K562 (cell line): Measurements from ENCODE around the gene TMEM108. TPM values are rescaled to one million over a fixed set of nuclear protein-coding genes. Genes with fewer than 3 reads are reported as not detected.
A peak's percentile ranks its signal among the peaks of the same experiment; 100 is the strongest.

ENCODE experiments used
- ATAC-seq: fragments of 200-7000 bp; cut with Tn5 transposase; 3 replicates; pipeline ENCODE4 v1.9.1; 2020; ENCODE audit warnings: moderate library complexity
- BruUV-seq: library from RNA; stranded (reverse); fragments of 400-500 nt; replicated peaks from 2 replicates; lab custom pipeline; 2021; lab: Mats Ljungman, UMichigan
- CTCF ChIA-PET: fragments of 300-600 bp; formaldehyde crosslinking; extraction: SDS; loops from one replicate; lab custom pipeline; 2021; ENCODE audit warnings: low intra/inter-chr PET ratio; lab: Yijun Ruan, JAX
- POLR2A ChIA-PET: fragments of 300-600, 350-650 bp; sonication (Branson Sonifier 250); formaldehyde crosslinking; extraction: SDS; loops from one replicate; lab custom pipeline; 2021; ENCODE audit warnings: antibody characterized with exemption, inconsistent platforms; lab: Yijun Ruan, JAX
- DNase-seq, 4 experiments: peaks; one replicate each; pipeline versions ENCODE4 v3.0.0 to v3.0.0-alpha.2; 2011 to 2018; ENCODE audit warnings: low spot score in 3 of 4, mixed read lengths in 3 of 4; ENCODE audit errors: extremely low read depth in 1 of 4
- FAIRE-seq: peaks from 2 replicates; lab custom pipeline; 2011; peaks lifted over from hg19 to GRCh38; lab: Jason Lieb, UNC
- H2AFZ ChIP-seq: 2 replicates; pipeline ENCODE4 v1.6.0; 2011; ENCODE audit warnings: low read depth, low read length, control low read depth, inconsistent platforms
- H3K27ac ChIP-seq: fragments of 200-600 bp; 3 replicates; pipeline ENCODE4 v1.8.0; 2011; ENCODE audit warnings: low read depth, mild to moderate bottlenecking, control low read depth, inconsistent platforms, low read length, moderate library complexity, mixed read lengths; ENCODE audit errors: extremely low read depth
- H3K27me3 ChIP-seq, 2 experiments: fragments of 300-600 bp in 1 of 2; 2 replicates in 1 of 2; 3 replicates in 1 of 2; pipeline versions ENCODE4 v1.6.0 to v1.8.0; 2011; ENCODE audit warnings: inconsistent platforms in 2 of 2, low read length in 2 of 2, mild to moderate bottlenecking in 1 of 2, mixed read lengths in 1 of 2, moderate library complexity in 1 of 2; ENCODE audit not compliant: control insufficient read depth in 2 of 2, insufficient read depth in 2 of 2
- H3K36me3 ChIP-seq: fragments of 300-600 bp; 3 replicates; pipeline ENCODE4 v1.8.0; 2011; ENCODE audit warnings: mild to moderate bottlenecking, low read length, inconsistent platforms; ENCODE audit not compliant: control insufficient read depth, insufficient read depth
- H3K4me1 ChIP-seq, 2 experiments: fragments of 200-600 bp in 1 of 2; replicated peaks in 1 of 2; 2 replicates in 1 of 2; 3 replicates in 1 of 2; pipeline versions ENCODE4 v1.5.1 to v1.8.0; 2011; ENCODE audit warnings: inconsistent platforms in 2 of 2, low read length in 2 of 2, mild to moderate bottlenecking in 1 of 2, mixed read lengths in 1 of 2, moderate library complexity in 1 of 2; ENCODE audit not compliant: control insufficient read depth in 2 of 2, insufficient read depth in 2 of 2
- H3K4me2 ChIP-seq: 2 replicates; pipeline ENCODE4 v1.6.1; 2011; ENCODE audit warnings: low read length, control low read depth, inconsistent platforms, mixed read lengths; ENCODE audit not compliant: insufficient read depth
- H3K4me3 ChIP-seq: fragments of 200-600 bp; sonication (generic), shearing (Covaris generic); 2 replicates; pipeline ENCODE4 v1.5.1; 2016; ENCODE audit warnings: control low read depth, inconsistent platforms
- H3K79me2 ChIP-seq: fragments of 200-600 bp; 3 replicates; pipeline ENCODE4 v1.8.0; 2011; ENCODE audit warnings: low read length, inconsistent platforms; ENCODE audit not compliant: control insufficient read depth, insufficient read depth
- H3K9ac ChIP-seq, 2 experiments: 2 replicates each; pipeline versions ENCODE4 v1.6.0 to v1.6.1; 2011; ENCODE audit warnings: low read depth in 2 of 2, low read length in 2 of 2, control low read depth in 1 of 2, inconsistent platforms in 1 of 2, mild to moderate bottlenecking in 1 of 2, mixed read lengths in 1 of 2; ENCODE audit not compliant: insufficient read depth in 1 of 2
- H3K9me1 ChIP-seq: one replicate; pipeline ENCODE4 v1.6.0; 2011; ENCODE audit warnings: inconsistent platforms, mild to moderate bottlenecking, low read length, moderate library complexity; ENCODE audit not compliant: control insufficient read depth, insufficient read depth
- H3K9me3 ChIP-seq: replicated peaks from 2 replicates; pipeline ENCODE4 v1.5.1; 2011; ENCODE audit warnings: low read depth, low read length, inconsistent platforms; ENCODE audit not compliant: control insufficient read depth, insufficient read depth
- H4K20me1 ChIP-seq: replicated peaks from 2 replicates; pipeline ENCODE4 v1.6.1; 2011; ENCODE audit warnings: low read length, inconsistent platforms, mixed read lengths; ENCODE audit not compliant: control insufficient read depth, insufficient read depth
- ARID2 ChIP-seq: fragments of 450-650 bp; IDR thresholded peaks from 2 replicates; pipeline ENCODE4 v1.6.1; 2017; ENCODE audit warnings: antibody characterized with exemption, mild to moderate bottlenecking
- RBM39 ChIP-seq: fragments of 200-400 bp; formaldehyde crosslinking; optimal IDR thresholded peaks from 2 replicates; pipeline ENCODE3; 2018; ENCODE audit warnings: low read depth, low read length
- RFX1 ChIP-seq: fragments of 450-650 bp; IDR thresholded peaks from 2 replicates; pipeline ENCODE4 v1.6.1; 2016; ENCODE audit warnings: mild to moderate bottlenecking, moderate library complexity
- STAT5B ChIP-seq: fragments of 250-450 bp; sonication (Bioruptor Pico); IDR thresholded peaks from 2 replicates; pipeline ENCODE4 v1.8.0; 2021; ENCODE audit warnings: mild to moderate bottlenecking, inconsistent platforms
- TARDBP ChIP-seq: fragments of 450-650 bp; IDR thresholded peaks from 2 replicates; pipeline ENCODE4 v1.6.1; 2016
- TEAD2 ChIP-seq: fragments of 450-650 bp; IDR thresholded peaks from 2 replicates; pipeline ENCODE4 v1.6.1; 2016; ENCODE audit warnings: missing genetic modification characterization, control low read depth, missing compliant biosample characterization
- XRCC5 ChIP-seq: fragments of 200-400 bp; formaldehyde crosslinking; IDR thresholded peaks from 2 replicates; pipeline ENCODE4 v1.6.1; 2017; ENCODE audit warnings: low read depth, mild to moderate bottlenecking, low read length
- ZFP36 ChIP-seq: fragments of 150-350 bp; IDR thresholded peaks from 2 replicates; pipeline ENCODE4 v1.6.1; 2018; ENCODE audit warnings: low read length, low read depth; ENCODE audit not compliant: partially characterized antibody
- WGBS: fragments of 100-300 bp; shearing (Covaris generic); methylation state at CpG from one replicate; pipeline ENCODE4 v1.1.6; 2016; ENCODE audit warnings: low coverage, mixed read lengths; ENCODE audit not compliant: insufficient coverage; ENCODE audit errors: missing lambda C conversion rate; 5-methylcytosine and 5-hydroxymethylcytosine counted together
- in situ Hi-C: fragments of 300-500 bp; cut with MboI; formaldehyde crosslinking; loops from 4 replicates; pipeline ENCODE4 v1.15.0; 2018; ENCODE audit warnings: inconsistent platforms, mixed read lengths
- intact Hi-C: fragments of 100-400 bp; cut with micrococcal nuclease; formaldehyde crosslinking; loops from 2 replicates; pipeline ENCODE4 v1.14.2; 2022
- polyA plus RNA-seq, 8 experiments: library from polyadenylated mRNA; depleted of rRNA in 4 of 8; stranded (reverse) in 5 of 8; unstranded in 3 of 8; fragments of >200 nt; fragmentation: Nextera tagmentation in 2 of 8; fragmentation: Illumina TruSeq in 1 of 8; extraction: Ambion mirVana in 2 of 8; extraction: Trizol in 1 of 8; gene quantifications; 2 replicates each; pipeline versions ENCODE4 v1.2.1 to v1.2.3, GENCODE V29; 2011 to 2014; ENCODE audit warnings: inconsistent platforms in 1 of 8, missing spikeins in 1 of 8
- total RNA-seq, 7 experiments: library from RNA; depleted of rRNA in 6 of 7; stranded (reverse); fragments of >200 nt in 6 of 7; fragmentation: Illumina TruSeq in 2 of 7; extraction: Trizol in 2 of 7; gene quantifications; 2 replicates each; pipeline versions ENCODE4 v1.2.1 to v1.2.3, GENCODE V29; 2011 to 2021; ENCODE audit warnings: low replicate concordance in 1 of 7

Gene TMEM108
- total and polyA plus RNA-seq, 9 of the 15 experiments (the other 6 are each of a cell fraction or from before 2014, with no cell fraction given) = 0.65 to 11.1 (median 3.4) TPM

DNA sequence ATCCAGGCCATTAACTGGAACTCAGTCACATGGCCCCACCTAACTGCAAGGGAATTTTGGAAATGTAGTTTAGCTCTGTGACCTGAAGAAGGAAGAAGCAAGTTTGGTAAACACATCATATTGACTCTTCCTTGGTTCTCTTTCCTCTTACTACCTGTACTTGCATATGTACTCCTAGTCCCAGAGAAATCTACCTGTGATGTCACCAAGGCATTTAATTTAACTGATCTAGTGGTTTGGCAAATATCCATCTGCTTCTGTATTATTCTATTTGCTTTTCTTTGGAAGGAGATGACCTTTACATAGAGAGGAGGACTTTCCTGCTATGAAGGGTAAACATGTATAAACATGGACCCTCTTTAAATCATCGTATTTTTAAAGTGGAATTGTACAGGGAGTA lies 150.8 kb downstream of the TMEM108 start:
- Histone ChIP-seq H3K4me1 (no peaks in the 10 kb centered on the region), H3K79me2 (no peaks in the 10 kb centered on the region), H3K9me1 (no peaks in the 10 kb centered on the region), H3K36me3 (no peaks in the 10 kb centered on the region), H4K20me1 (no peaks in the 10 kb centered on the region), H3K9ac (no peak overlapping the region), H3K27me3 (no peaks in the 10 kb centered on the region), H3K4me2 (no peak overlapping the region), H3K4me3 (no peak overlapping the region), H2AFZ (no peak overlapping the region), H3K27ac (no peak overlapping the region), H3K9me3 (no peaks in the 10 kb centered on the region)
- in situ Hi-C loops = no loop called here
- BruUV-seq = no TSS peak
- ChIA-PET POLR2A (no interaction called here), CTCF (no interaction called here)
- FAIRE-seq (no peak), DNase-seq (no peak), ATAC-seq (no peak)
- TF ChIP-seq ARID2 (no peak), XRCC5 (no peak), TARDBP (no peak), TEAD2 (tag) (no peak), RBM39 (no peak), ZFP36 (no peak)
- intact Hi-C loops = no loop called here
- 0% methylated on average over 1 of the region's 1 CpG for WGBS

DNA sequence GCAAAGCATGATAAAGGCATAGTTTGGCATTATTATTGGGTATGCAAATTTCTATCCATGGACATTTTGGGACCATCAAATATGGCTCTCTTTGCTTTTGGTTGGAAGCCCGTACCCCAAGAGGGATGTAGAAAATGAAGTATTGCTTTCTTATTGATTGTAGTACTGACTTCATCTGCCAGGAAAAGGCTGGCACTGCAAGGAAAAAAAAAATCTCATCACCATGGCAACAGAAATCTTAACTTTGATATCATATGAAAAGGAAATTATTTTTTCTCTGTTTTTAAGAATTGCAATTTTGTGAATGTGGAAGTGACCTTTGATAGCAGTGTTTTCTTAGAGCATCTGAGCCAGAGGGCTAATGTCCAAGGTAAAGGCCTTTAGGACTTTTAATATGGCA lies 151.7 kb downstream of the TMEM108 start:
- WGBS = 36% methylated on average over 1 of the region's 1 CpG
- in situ Hi-C loops = no loop called here
- no peaks in the 10 kb centered on the region for H4K20me1 ChIP-seq
- no peak overlapping the region for H3K4me2 ChIP-seq
- FAIRE-seq (no peak), ATAC-seq (no peak), DNase-seq (no peak)
- intact Hi-C loops = no loop called here
- no peaks in the 10 kb centered on the region for H3K4me1 ChIP-seq
- H3K27me3 ChIP-seq = no peaks in the 10 kb centered on the region
- no peak overlapping the region for H3K4me3 ChIP-seq
- H3K9me1 ChIP-seq = no peaks in the 10 kb centered on the region
- ChIA-PET CTCF (no interaction called here), POLR2A (no interaction called here)
- TF ChIP-seq RFX1 (peak; percentile 56), STAT5B (CRISPR knock-in tag) (no peak)
- no peaks in the 10 kb centered on the region for H3K79me2 ChIP-seq
- H3K36me3 ChIP-seq = no peaks in the 10 kb centered on the region
- no peak overlapping the region for H3K9ac ChIP-seq
- H3K27ac ChIP-seq = no peak overlapping the region
- H2AFZ ChIP-seq = no peak overlapping the region
- no TSS peak for BruUV-seq
- no peaks in the 10 kb centered on the region for H3K9me3 ChIP-seq
